SU-DHL-6 (cell line): Measurements from ENCODE around the gene AUH.

Experiments used
- H2AFZ ChIP-seq: fragments of 200-600 bp; sonication (generic); 2 replicates; pipeline ENCODE4 v1.6.1; 2014; ENCODE audit warnings: low read depth, mild to moderate bottlenecking, moderate library complexity, mixed read lengths, antibody characterized with exemption, low read length; ENCODE audit not compliant: severe bottlenecking
- H3F3A ChIP-seq: fragments of 200-600 bp; shearing (Covaris generic); 2 replicates; pipeline ENCODE4 v1.6.0; 2016; ENCODE audit warnings: antibody characterized with exemption, mild to moderate bottlenecking; ENCODE audit not compliant: insufficient read depth
- H3K27ac ChIP-seq: fragments of 200-600 bp; sonication (generic); 2 replicates; pipeline ENCODE4 v1.5.1; 2016; ENCODE audit warnings: low read depth, mild to moderate bottlenecking, low read length, moderate library complexity, mixed read lengths
- H3K27me3 ChIP-seq: fragments of 200-600 bp; sonication (generic), shearing (Covaris generic); 2 replicates; pipeline ENCODE4 v1.6.0; 2014; ENCODE audit warnings: mild to moderate bottlenecking, low read length
- H3K36me3 ChIP-seq: fragments of 200-600 bp; sonication (generic); 2 replicates; pipeline ENCODE4 v1.6.1; 2014; ENCODE audit warnings: mild to moderate bottlenecking, low read length, mixed read lengths
- H3K4me2 ChIP-seq: fragments of 300-600, 200-600 bp; shearing (Covaris generic), sonication (generic); 2 replicates; pipeline ENCODE4 v1.6.0; 2014; ENCODE audit warnings: low read length, low read depth, mild to moderate bottlenecking; ENCODE audit not compliant: poor library complexity, severe bottlenecking
- H3K4me3 ChIP-seq: fragments of 200-600 bp; sonication (generic); 2 replicates; pipeline ENCODE4 v1.5.1; 2014; ENCODE audit warnings: antibody characterized with exemption, low read length, mild to moderate bottlenecking, mixed read lengths; ENCODE audit not compliant: insufficient read depth, poor library complexity, severe bottlenecking
- H3K79me2 ChIP-seq: fragments of 200-600 bp; sonication (generic); 2 replicates; pipeline ENCODE4 v1.6.1; 2014; ENCODE audit warnings: mild to moderate bottlenecking, low read length, moderate library complexity; ENCODE audit not compliant: insufficient read depth
- H3K9ac ChIP-seq: fragments of 200-600 bp; sonication (generic); 2 replicates; pipeline ENCODE4 v1.7.0; 2014; ENCODE audit warnings: mild to moderate bottlenecking, low read length
- H3K9me2 ChIP-seq: fragments of 200-600 bp; sonication (generic); replicated peaks from 2 replicates; pipeline ENCODE4 v1.6.1; 2014; ENCODE audit warnings: low read length; ENCODE audit not compliant: insufficient read depth
- H3K9me3 ChIP-seq: fragments of 200-600 bp; sonication (generic); 2 replicates; pipeline ENCODE4 v1.6.1; 2014; ENCODE audit warnings: low read length, mixed read lengths; ENCODE audit not compliant: insufficient read depth
- H4K20me1 ChIP-seq: fragments of 200-600 bp; sonication (generic); 2 replicates; pipeline ENCODE4 v1.6.1; 2014; ENCODE audit warnings: low read depth, mild to moderate bottlenecking, antibody characterized with exemption, low read length, moderate library complexity, mixed read lengths
- CTCF ChIP-seq: fragments of 200-600 bp; sonication (generic); IDR thresholded peaks from one replicate; pipeline ENCODE4 v1.5.1; 2017; ENCODE audit warnings: antibody characterized with exemption, mild to moderate bottlenecking, low read length, moderate library complexity; ENCODE audit not compliant: insufficient read depth, poor library complexity, severe bottlenecking
- EZH2phosphoT487 ChIP-seq: fragments of 200-600 bp; sonication (generic), shearing (Covaris generic); conservative IDR thresholded peaks from 2 replicates; pipeline ENCODE4 v1.6.1; 2018; ENCODE audit warnings: mild to moderate bottlenecking, antibody characterized with exemption, low read length, moderate library complexity, mixed read lengths

AUH gene

DNA sequence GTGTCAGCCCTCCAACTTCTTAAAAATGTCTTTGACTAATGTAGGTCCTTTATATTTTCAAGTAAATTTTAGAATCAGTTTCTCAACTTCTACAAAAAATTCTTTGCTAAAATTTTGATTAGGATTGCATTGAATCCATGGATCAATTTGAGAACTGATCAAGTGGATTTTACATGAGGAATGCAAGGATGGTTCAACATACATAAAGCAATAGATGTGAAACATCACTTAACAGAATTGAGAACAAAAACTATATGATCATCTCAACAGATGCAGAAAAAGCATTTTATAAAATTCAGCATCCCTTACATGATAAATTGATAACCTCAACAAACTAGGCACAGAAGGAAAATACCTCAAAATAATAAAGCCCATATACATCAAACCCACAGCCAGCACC, 190.8 kb downstream of the AUH start:
- Histone ChIP-seq H4K20me1 (no peaks in the 10 kb centered on the region), H3F3A (no peaks in the 10 kb centered on the region), H3K4me3 (no peak overlapping the region), H2AFZ (no peak overlapping the region), H3K27ac (no peak overlapping the region), H3K9ac (no peak overlapping the region), H3K9me3 (peaks cover 10% of the 10 kb centered on the region; the same call in 1 of the 2 replicates), H3K79me2 (no peaks in the 10 kb centered on the region), H3K36me3 (no peaks in the 10 kb centered on the region), H3K27me3 (no peaks in the 10 kb centered on the region), H3K4me2 (no peak overlapping the region), H3K9me2 (no peaks in the 10 kb centered on the region)
- no peak for TF ChIP-seq EZH2phosphoT487
- no peak for TF ChIP-seq CTCF

DNA sequence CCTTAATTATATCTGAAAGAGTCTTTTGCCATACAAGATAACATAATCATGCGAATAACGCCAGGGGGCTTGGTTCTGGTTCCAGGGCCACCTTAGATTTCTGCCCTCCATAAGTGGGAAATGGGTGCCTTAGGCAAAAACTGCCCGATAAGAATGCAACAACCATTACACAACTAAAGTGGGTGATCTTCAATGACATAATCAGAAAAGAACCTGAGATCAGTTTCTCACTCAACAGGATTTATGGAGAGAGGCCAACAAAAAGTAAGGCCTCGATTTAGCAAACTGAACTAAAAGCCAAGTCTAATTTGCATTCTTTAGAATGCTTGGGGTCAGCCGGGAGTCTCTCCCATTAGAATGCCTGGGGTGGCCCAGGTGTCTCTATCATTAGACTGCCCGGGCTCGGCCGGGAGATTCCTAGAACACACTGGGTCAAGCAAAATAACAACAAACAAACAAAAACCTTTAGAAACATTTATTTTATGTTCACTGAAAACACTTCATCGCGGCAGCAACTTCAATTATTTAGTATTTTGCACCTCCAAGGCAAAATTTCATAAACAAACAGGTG, 194.8 kb downstream of the AUH start:
- H2AFZ ChIP-seq = no peak overlapping the region
- H3K4me2 ChIP-seq = no peak overlapping the region

DNA sequence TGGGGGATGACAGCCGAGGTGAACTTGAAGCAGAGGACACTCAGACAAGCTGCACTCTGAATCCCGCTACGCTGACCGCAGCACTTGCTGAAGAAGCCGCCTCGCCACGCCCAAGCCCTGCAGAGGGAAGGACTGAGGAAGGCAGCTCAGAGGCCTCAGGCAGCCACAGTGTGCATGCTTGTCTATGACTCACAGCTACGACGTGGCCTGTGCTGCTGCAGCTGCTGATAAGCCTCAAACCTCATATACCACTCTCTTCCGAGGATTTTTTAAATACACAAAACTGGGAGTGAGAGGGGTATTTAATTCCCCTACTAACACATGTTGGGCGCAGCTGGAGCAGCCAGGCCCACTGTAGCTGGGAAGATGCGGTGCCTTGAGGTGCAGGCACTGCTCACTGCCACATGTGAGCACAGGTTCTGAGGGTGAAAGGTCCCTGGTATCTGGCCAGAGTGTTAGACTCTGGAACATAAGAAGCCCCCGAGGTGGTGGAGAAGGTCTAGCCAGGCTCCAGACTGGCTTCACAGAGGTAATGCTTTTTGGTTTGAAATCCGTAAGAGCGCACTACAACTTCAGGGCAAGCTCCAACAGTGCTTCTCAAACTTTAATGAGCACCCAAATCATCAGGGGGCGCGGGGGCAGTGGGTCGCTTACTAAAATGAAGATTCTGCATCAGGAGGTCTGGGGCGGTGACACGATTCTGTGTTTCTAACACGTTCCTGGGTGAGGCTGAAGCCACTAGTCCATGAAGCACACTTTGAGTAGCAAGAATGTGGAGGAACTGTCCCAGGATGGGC, 196.8 kb downstream of the AUH start:
- no peak overlapping the region for H2AFZ ChIP-seq
- no peak overlapping the region for H3K4me3 ChIP-seq
- H4K20me1 ChIP-seq = no peaks in the 10 kb centered on the region
- no peaks in the 10 kb centered on the region for H3K36me3 ChIP-seq
- H3K79me2 ChIP-seq = no peaks in the 10 kb centered on the region
- H3K4me2 ChIP-seq = no peak overlapping the region
- no peaks in the 10 kb centered on the region for H3K27me3 ChIP-seq
- H3K9me2 ChIP-seq = no peaks in the 10 kb centered on the region
- no peaks in the 10 kb centered on the region for H3F3A ChIP-seq
- no peak for TF ChIP-seq CTCF
- H3K9ac ChIP-seq = no peak overlapping the region
- H3K27ac ChIP-seq = no peak overlapping the region
- H3K9me3 ChIP-seq = no peaks in the 10 kb centered on the region

More for the DNA sequence above, 194.8 kb downstream of the AUH start:
- Histone ChIP-seq H3K36me3 (no peaks in the 10 kb centered on the region), H3K9ac (no peak overlapping the region), H3K27ac (no peak overlapping the region), H3K4me3 (no peak overlapping the region), H3F3A (no peaks in the 10 kb centered on the region), H3K79me2 (no peaks in the 10 kb centered on the region), H3K27me3 (no peaks in the 10 kb centered on the region), H3K9me2 (no peaks in the 10 kb centered on the region), H3K9me3 (peaks cover 10% of the 10 kb centered on the region; the same call in 1 of the 2 replicates), H4K20me1 (no peaks in the 10 kb centered on the region)
- TF ChIP-seq EZH2phosphoT487 (no peak), CTCF (no peak)
